GM18520 (cell line): ENCODE results near the gene ALX4.

Experiments used
- ATAC-seq: cut with Tn5 transposase; IDR thresholded peaks from one replicate; pipeline ENCODE4 v1.9.1; 2021; ENCODE audit not compliant: unreplicated experiment

ALX4 gene

GRCh38 chr11:44316659-44317240, 6.8 kb upstream of the ALX4 start:
- no peak for ATAC-seq

- ATAC-seq, result no peak
Measured at GRCh38 chr11:44315947-44316658, 6.2 kb upstream of the ALX4 start.

GRCh38 chr11:44314733-44315132, 4.8 kb upstream of the ALX4 start:
- ATAC-seq, result no peak

- ATAC-seq, result no peak
Measured at GRCh38 chr11:44313761-44314489, 4.0 kb upstream of the ALX4 start.

GRCh38 chr11:44312876-44313275, 2.9 kb upstream of the ALX4 start:
- ATAC-seq, result no peak

- no peak for ATAC-seq
Measured at GRCh38 chr11:44311339-44312261, 1.7 kb upstream of the ALX4 start.

- no peak for ATAC-seq
Measured at GRCh38 chr11:44310463-44311272, 729 bp upstream of the ALX4 start.

GRCh38 chr11:44310206-44310462, 195 bp upstream of the ALX4 start:
- no peak for ATAC-seq

GRCh38 chr11:44308923-44309477, 939 bp downstream of the ALX4 start:
- no peak for ATAC-seq

- ATAC-seq, result no peak
Measured at GRCh38 chr11:44308256-44308922, 1.6 kb downstream of the ALX4 start.

- no peak for ATAC-seq
Measured at GRCh38 chr11:44307340-44308099, 2.4 kb downstream of the ALX4 start.

GRCh38 chr11:44306918-44307244, 3.1 kb downstream of the ALX4 start:
- ATAC-seq, result no peak

- no peak for ATAC-seq
Measured at GRCh38 chr11:44306052-44306917, 3.7 kb downstream of the ALX4 start.

GRCh38 chr11:44305470-44306051, 4.4 kb downstream of the ALX4 start:
- ATAC-seq, result no peak

GRCh38 chr11:44305026-44305469, 4.9 kb downstream of the ALX4 start:
- ATAC-seq, result no peak

GRCh38 chr11:44304091-44305025, 5.6 kb downstream of the ALX4 start:
- no peak for ATAC-seq
